NCI-H446 (cell line): Measurements from ENCODE around the gene FAM83E.
"Not testable (repeated sequence)": the region's sequence is repeated elsewhere in the genome, so short reads cannot be mapped to it uniquely, and the experiment has no call there.

Experiments
- DNase-seq, 2 experiments: peaks; one replicate each; lab custom pipeline; 2025; lab: John Stamatoyannopoulos, UW

Gene FAM83E

GRCh38 chr19:48639483-48640375, 24.9 kb upstream of the FAM83E start:
- DNase-seq: no peak

DNA sequence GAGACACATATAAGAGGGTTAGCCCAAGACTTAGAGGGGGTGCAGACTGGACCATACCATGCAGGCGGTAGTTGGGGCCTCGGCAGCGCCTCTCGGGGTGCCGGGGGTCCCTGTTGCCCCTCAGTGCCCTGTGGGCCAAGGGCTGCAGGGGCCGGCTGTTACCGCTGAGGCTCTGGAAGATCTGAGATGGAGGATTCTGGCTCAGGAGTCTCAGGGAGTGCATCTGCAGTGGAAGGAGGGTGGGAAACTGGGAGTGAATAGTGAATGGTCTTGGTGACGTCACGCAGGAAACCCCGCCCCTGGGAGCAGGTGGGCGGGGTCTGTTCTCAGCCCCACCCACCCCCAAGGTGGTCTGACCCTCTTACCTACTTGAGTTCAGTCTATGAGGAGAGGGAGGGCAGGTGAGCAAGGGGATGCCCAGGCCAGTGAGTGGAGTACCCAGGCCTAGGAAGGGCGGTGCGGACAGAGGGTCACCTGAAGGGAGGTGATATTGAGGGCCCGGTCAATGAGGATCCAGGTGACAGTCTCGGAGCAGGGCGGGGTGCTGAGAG, 24.0 kb upstream of the FAM83E start:
- no peak for DNase-seq

- DNase-seq: peak; percentile 84 to 93
These were observed 23.3 kb upstream of the FAM83E start for GRCh38 chr19:48637948-48638830.

- DNase-seq: peak; percentile 99 to 100
These were observed 22.6 kb upstream of the FAM83E start for GRCh38 chr19:48637449-48637947.

- no peak for DNase-seq
These were observed 22.1 kb upstream of the FAM83E start, which contains the start of gene DBP for GRCh38 chr19:48636859-48637448. Gene DBP, minus strand, starts transcription at chr19:48637379. Its CDS starts 385 bp downstream, at chr19:48636994.

DNA sequence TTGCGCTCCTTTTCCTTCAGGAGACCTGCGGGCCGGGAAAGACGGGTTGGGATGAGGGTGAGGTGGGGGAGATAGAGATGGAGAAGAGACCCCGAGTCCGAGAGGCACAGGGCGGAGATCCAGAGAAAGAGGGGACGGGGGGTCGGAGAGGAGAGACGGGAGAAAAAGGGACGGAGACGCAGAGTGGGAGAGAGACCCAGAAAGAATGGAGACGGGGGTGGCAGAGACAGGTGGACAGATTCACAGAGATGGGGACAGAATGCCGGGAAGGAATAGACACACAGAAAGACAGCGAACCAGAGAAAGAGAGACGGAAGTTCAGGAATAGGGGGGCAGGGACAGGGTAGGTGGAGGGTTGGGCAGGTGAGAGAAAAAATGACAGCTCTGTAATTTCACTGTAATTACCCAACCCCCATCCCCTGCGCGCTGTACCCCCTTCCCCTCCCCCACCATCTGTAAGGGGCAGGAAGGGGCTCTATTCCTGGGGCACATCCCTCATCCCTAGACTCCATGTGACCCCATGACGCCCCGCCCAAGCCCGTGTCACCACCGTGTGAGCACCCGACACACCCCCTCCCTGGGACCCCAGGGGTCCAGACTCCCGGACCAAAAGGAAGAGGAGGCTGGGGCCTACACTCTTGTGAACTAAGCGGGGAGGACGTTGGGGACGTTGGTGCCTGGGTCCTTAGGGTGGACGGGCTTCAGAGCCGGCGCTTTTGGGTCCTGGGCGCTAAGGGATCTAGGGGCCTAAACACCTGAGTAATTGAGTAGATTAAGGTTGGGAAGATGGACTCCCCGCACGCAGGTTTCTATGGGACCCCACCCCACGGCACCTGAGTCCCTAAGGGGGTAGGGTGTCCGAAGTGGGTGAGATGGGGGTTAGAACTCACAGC, 21.3 kb upstream of the FAM83E start:
- DNase-seq: peak in 1 of 2 experiments; percentile 38

DNA sequence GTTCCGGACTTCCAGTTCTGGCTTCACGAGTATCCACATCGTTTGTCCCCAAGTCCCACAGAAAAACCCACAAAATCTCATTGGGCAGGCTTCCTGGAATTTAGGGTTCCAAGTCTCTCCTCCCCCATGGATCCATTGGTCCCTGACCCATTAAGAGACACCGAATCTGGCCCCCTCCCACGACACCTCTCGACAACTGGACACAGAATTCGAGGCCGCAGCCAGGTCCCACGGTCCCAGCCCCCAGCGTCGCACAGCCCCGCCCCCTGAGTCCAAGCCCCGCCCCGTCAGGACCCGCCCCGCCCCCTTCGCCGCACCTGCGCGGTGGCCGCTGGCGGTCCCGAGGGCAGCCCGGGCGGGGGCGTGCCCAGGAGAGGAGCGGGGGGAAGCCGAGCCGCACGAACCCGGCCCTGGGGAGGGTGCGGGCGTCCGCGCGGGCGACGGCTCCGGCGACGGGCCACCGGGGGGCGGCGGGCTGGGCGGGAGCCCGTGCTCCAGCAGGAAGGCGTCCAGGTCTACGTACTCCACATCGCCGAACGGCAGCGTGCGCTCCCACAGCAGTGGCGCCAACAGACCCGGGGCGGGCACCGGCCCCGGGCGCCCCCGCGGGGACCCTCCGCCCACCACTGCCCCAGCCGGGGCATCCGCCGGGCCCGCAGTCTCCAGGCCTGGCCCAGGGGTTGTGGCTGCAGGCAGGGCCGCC, 20.5 kb upstream of the FAM83E start:
- peak in 1 of 2 experiments; percentile 81 for DNase-seq

DNA sequence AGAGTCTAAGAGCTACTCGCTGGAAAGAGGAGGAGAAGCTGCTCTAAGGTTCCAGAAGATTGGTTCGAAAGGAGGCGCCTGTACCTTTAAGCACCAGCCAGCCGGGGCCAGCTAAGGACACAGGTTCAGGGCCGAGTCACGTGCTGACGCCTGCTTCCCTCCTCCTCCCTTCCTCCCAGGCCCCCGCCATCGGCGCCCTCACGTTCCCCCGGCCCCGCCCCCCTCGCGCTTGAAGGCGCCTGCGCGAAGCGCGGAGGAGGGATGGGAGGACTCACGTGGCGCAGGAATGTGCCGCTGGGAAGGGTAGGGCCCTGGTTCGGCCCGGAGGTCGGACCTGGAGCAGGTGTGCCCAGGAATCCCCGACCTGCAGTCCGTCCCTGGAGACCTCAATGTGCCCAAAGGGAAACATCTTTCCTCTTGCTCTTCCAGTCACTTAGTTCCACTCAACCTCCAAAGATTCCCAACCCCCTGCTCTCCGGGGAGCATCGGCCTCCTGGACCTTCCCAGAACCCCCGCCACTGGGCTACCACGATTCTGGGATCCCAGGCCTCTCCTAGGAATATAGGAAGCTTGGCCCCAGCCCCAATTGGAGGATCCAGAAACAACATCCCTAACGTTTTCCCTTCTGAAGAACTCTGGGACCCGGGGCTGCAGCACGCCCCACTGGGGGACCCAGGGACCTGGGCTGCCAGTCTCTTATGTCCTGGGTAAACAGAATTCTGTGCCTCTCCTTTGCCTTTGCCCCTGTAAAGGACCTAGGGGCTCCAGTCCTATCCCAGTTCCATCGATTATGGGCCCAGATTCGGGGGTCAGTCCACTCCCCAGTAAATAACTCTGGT, 19.8 kb upstream of the FAM83E start:
- DNase-seq: peak; percentile 88 to 98

- no peak for DNase-seq
These were observed 19.1 kb upstream of the FAM83E start for GRCh38 chr19:48634036-48634342.

DNA sequence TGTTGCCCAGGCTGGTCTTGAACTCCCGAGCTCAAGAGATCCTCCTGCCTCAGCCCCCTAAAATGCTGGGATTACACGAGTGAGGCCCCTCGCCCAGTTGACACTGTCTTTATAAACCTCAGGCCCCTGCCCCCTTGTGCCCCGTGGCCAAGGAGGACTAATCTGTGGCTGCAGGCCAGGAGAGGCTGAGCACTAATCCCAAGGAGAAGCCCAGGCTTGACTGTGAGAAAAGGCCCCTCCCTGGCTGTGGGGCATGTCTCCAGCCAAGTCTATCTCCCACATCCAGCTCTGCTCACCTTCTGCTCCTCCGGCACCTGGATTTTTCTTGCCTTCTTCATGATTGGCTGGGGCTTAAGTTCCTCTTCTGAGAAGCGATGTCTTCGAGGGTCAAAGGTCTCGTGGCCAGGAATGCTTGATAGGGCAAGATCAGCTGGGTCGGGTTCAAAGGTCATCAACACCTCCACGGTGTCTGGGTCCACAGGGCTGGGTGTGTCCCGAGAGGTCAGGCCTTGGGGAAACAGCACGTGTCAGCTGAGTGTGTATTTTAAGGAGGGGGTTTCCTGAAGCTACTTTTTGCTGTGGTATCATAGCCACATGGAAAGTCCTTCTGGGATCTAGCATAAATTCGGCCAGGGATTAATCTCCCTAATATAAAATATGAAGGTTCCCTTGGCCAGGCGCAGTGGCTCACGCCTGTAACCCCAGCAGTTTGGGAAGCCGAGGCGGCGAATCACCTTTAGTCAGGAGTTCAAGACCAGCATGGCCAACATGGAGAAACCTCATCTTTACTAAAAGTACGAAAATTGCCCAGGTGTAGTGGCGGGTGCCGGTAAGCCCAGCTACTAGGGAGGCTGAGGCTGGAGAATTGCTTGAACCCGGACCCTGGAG, 18.5 kb upstream of the FAM83E start:
- peak in 1 of 2 experiments; percentile 32 for DNase-seq

DNA sequence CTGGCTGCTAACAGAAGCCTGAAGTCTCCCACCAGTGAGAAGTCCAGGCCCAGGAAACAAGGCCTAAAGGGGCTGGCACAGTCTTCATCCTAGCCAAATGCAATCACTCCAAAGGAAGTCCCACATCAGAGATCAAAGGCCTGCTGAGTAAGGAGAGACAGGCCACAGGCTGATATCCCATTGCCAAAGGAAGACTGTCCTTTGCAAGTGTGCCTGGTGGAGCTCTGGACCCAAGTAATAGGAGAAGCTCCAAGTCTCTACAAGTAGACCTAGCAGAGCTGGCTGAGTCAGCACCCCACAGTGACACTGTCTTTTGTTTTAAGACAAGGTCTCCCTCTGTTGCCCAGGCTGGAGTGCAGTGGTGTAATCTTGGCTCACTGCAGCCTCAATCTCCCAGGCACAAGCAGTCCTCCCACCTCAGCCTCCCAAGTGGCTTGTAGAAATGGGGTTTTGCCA, 17.8 kb upstream of the FAM83E start:
- no peak for DNase-seq

GRCh38 chr19:48632286-48632685, 17.4 kb upstream of the FAM83E start:
- DNase-seq: not testable (repeated sequence)

GRCh38 chr19:48631225-48631624, 16.3 kb upstream of the FAM83E start:
- DNase-seq: no peak

GRCh38 chr19:48630296-48631063, 15.6 kb upstream of the FAM83E start:
- no peak for DNase-seq

DNA sequence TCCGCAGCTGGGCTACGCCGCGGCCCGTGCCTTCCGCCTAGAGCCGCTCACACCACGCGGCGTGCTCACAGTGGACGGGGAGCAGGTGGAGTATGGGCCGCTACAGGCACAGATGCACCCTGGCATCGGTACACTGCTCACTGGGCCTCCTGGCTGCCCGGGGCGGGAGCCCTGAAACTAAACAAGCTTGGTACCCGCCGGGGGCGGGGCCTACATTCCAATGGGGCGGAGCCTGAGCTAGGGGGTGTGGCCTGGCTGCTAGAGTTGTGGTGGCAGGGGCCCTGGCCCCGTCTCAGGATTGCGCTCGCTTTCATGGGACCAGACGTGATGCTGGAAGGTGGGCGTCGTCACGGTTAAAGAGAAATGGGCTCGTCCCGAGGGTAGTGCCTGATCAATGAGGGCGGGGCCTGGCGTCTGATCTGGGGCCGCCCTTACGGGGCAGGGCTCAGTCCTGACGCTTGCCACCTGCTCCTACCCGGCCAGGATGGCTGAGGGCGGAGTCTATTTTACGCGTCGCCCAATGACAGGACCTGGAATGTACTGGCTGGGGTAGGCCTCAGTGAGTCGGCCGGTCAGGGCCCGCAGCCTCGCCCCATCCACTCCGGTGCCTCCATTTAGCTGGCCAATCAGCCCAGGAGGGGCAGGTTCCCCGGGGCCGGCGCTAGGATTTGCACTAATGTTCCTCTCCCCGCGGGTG, 14.9 kb upstream of the FAM83E start:
- no peak for DNase-seq

DNA sequence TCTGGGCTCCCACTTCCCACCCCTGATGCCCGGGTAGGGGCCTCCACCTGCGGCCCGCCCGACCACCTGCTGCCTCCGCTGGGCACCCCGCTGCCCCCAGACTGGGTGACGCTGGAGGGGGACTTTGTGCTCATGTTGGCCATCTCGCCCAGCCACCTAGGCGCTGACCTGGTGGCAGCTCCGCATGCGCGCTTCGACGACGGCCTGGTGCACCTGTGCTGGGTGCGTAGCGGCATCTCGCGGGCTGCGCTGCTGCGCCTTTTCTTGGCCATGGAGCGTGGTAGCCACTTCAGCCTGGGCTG, 14.4 kb upstream of the FAM83E start:
- DNase-seq: no peak
